Chondrocyte (in vitro differentiated cells): Measurements from ENCODE around the gene DERL2. TPM values are rescaled to one million over a fixed set of nuclear protein-coding genes. Genes with fewer than 3 reads are reported as not detected.

Source experiments
- DNase-seq: peaks from one replicate; pipeline ENCODE4 v3.0.0; 2021; ENCODE audit warnings: mixed read lengths, low spot score
- H3K27ac Mint-ChIP-seq: one replicate; pipeline ENCODE4 v1.8.0; 2021; ENCODE audit warnings: mild to moderate bottlenecking, moderate library complexity, mixed read lengths; ENCODE audit not compliant: unreplicated experiment
- H3K27me3 Mint-ChIP-seq: 2 replicates; pipeline ENCODE4 v1.8.0; 2021; ENCODE audit warnings: low read depth, mixed read lengths
- H3K36me3 Mint-ChIP-seq: 2 replicates; pipeline ENCODE4 v1.8.0; 2021; ENCODE audit warnings: low read depth, mixed read lengths
- H3K4me1 Mint-ChIP-seq: 2 replicates; pipeline ENCODE4 v1.8.0; 2021; ENCODE audit warnings: low read depth, mild to moderate bottlenecking, mixed read lengths
- H3K4me3 Mint-ChIP-seq: one replicate; pipeline ENCODE4 v1.8.0; 2021; ENCODE audit warnings: mild to moderate bottlenecking, moderate library complexity, mixed read lengths; ENCODE audit not compliant: unreplicated experiment
- H3K9me3 Mint-ChIP-seq: 2 replicates; pipeline ENCODE4 v1.8.0; 2021; ENCODE audit warnings: low read depth, mixed read lengths
- CTCF ChIP-seq: fragments of 200-600 bp; sonication (generic); IDR thresholded peaks from 2 replicates; pipeline ENCODE4 v1.5.0; 2021; ENCODE audit warnings: antibody characterized with exemption, mild to moderate bottlenecking, moderate library complexity
- total RNA-seq: library from RNA; stranded (reverse); gene quantifications from 3 replicates; pipeline ENCODE4 v1.2.1, GENCODE V29; 2021

DERL2 gene
- total RNA-seq, 1 donor from 2014 or later = 74.9 TPM

GRCh38 chr17:5472511-5472910 is 13.5 kb downstream of the DERL2 start:
- H3K4me3 Mint-ChIP-seq = no peak overlapping the region
- H3K27ac Mint-ChIP-seq = no peak overlapping the region
- DNase-seq = no peak
- peaks cover 10% of the 10 kb centered on the region for H3K4me1 Mint-ChIP-seq
- H3K27me3 Mint-ChIP-seq = no peaks in the 10 kb centered on the region
- peaks cover 17% of the 10 kb centered on the region for H3K36me3 Mint-ChIP-seq
- H3K9me3 Mint-ChIP-seq = no peaks in the 10 kb centered on the region
- TF ChIP-seq CTCF = no peak

GRCh38 chr17:5468075-5468473 is 17.9 kb downstream of the DERL2 start:
- H3K27me3 Mint-ChIP-seq = no peaks in the 10 kb centered on the region
- H3K4me3 Mint-ChIP-seq = peak overlapping the region; percentile 79
- peaks cover under 1% of the 10 kb centered on the region for H3K36me3 Mint-ChIP-seq
- no peaks in the 10 kb centered on the region for H3K9me3 Mint-ChIP-seq
- no peak for TF ChIP-seq CTCF
- H3K27ac Mint-ChIP-seq = peak overlapping the region; percentile 68
- H3K4me1 Mint-ChIP-seq = peaks cover 23% of the 10 kb centered on the region
- DNase-seq = no peak

GRCh38 chr17:5467416-5467815 is 18.6 kb downstream of the DERL2 start:
- Mint-ChIP-seq H3K27ac (peak overlapping the region; percentile 68), H3K4me1 (peaks cover 23% of the 10 kb centered on the region), H3K9me3 (no peaks in the 10 kb centered on the region), H3K4me3 (peak overlapping the region; percentile 79), H3K36me3 (no peaks in the 10 kb centered on the region), H3K27me3 (no peaks in the 10 kb centered on the region)
- DNase-seq = no peak
- TF ChIP-seq CTCF = no peak

- no peak overlapping the region for H3K27ac Mint-ChIP-seq
- H3K27me3 Mint-ChIP-seq = no peaks in the 10 kb centered on the region
- TF ChIP-seq CTCF = no peak
- H3K9me3 Mint-ChIP-seq = no peaks in the 10 kb centered on the region
- no peak for DNase-seq
- peaks cover 23% of the 10 kb centered on the region for H3K4me1 Mint-ChIP-seq
- H3K4me3 Mint-ChIP-seq = no peak overlapping the region
- peaks cover 1% of the 10 kb centered on the region for H3K36me3 Mint-ChIP-seq
These were observed 19.7 kb downstream of the DERL2 start for GRCh38 chr17:5466295-5466694.

GRCh38 chr17:5464717-5465507 is 21.1 kb downstream of the DERL2 start:
- Mint-ChIP-seq H3K9me3 (no peaks in the 10 kb centered on the region), H3K27me3 (no peaks in the 10 kb centered on the region), H3K4me3 (no peak overlapping the region), H3K27ac (no peak overlapping the region), H3K4me1 (peaks cover 23% of the 10 kb centered on the region), H3K36me3 (peaks cover 5% of the 10 kb centered on the region)
- DNase-seq = no peak
- no peak for TF ChIP-seq CTCF
